SK-N-SH treated with all-trans-retinoic acid at 6 μM for 48 hours (cell line): Measurements from ENCODE around the gene SPG7.

ENCODE experiments used
- PATZ1 ChIP-seq: fragments of 250-450 bp; sonication (Bioruptor Pico); IDR thresholded peaks from 2 replicates; pipeline ENCODE4 v1.8.0; 2020; ENCODE audit warnings: mild to moderate bottlenecking, moderate library complexity, borderline replicate concordance
- ZNF8 ChIP-seq: fragments of 450-650 bp; formaldehyde crosslinking; IDR thresholded peaks from 2 replicates; pipeline ENCODE4 v1.5.0; 2020; ENCODE audit warnings: mild to moderate bottlenecking, moderate library complexity

DNA sequence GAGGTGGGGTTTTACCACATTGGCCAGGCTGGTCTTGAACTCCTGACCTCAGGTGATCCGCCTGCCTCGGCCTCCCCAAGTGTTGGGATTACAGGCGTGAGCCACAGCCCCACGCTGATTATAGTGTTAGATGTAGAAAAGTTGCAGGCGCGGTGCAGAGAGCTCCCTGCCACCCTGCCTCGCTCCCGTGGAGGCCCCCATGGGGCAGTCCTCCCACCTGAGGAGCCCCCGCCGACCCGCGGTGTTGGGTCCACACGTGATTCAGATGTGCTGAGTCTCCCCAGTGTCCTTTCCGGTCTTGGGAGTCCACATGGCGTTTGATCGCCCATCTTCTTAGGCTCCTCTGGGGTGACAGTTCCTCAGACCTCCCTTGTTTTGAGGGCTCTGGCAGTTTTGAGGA is 47.1 kb downstream of the SPG7 start:
- no peak for TF ChIP-seq ZNF8 (CRISPR knock-in tag)
- TF ChIP-seq PATZ1, result no peak
